SK-N-MC (cell line): ENCODE measurements around the gene PAPPA2.

Experiments used
- EZH2 ChIP-seq: fragments of 200-600 bp; sonication (generic); IDR thresholded peaks from one replicate; pipeline ENCODE4 v1.6.1; 2017; ENCODE audit warnings: antibody characterized with exemption
- POLR2AphosphoS5 ChIP-seq: IDR thresholded peaks from 2 replicates; pipeline ENCODE4 v1.6.1; 2012; ENCODE audit warnings: mild to moderate bottlenecking, low read depth, low read length, borderline replicate concordance

- TF ChIP-seq POLR2AphosphoS5 (no peak), EZH2 (no peak)
Observed at GRCh38 chr1:176529395-176530090, 66.6 kb downstream of the PAPPA2 start.
